GM12872 (cell line): Measurements from ENCODE around the gene KCNF1.

Experiments used
- CTCF ChIP-seq: IDR thresholded peaks from 3 replicates; pipeline ENCODE4 v1.5.1; 2011; ENCODE audit warnings: low read depth, mild to moderate bottlenecking, low read length, moderate library complexity; ENCODE audit not compliant: insufficient read depth

Gene KCNF1

GRCh38 chr2:10924441-10924840 lies 12.7 kb downstream of the KCNF1 start:
- TF ChIP-seq CTCF = no peak

GRCh38 chr2:10924859-10925258 lies 13.1 kb downstream of the KCNF1 start:
- TF ChIP-seq CTCF = no peak

- TF ChIP-seq CTCF = no peak
Observed at GRCh38 chr2:10926191-10926820, 14.6 kb downstream of the KCNF1 start.

GRCh38 chr2:10930721-10931516 lies 19.2 kb downstream of the KCNF1 start:
- TF ChIP-seq CTCF = no peak

- TF ChIP-seq CTCF = no peak
Observed at GRCh38 chr2:10931710-10932255, 20.0 kb downstream of the KCNF1 start.

GRCh38 chr2:10932345-10933151 lies 20.8 kb downstream of the KCNF1 start:
- TF ChIP-seq CTCF = no peak

- no peak for TF ChIP-seq CTCF
Observed at GRCh38 chr2:10933700-10934225, 22.0 kb downstream of the KCNF1 start.
